ENCODE measurements around the gene NKAIN2.
"Not testable (repeated sequence)": the region's sequence is repeated elsewhere in the genome, so short reads cannot be mapped to it uniquely, and the experiment has no call there.

NKAIN2 gene

GRCh38 chr6:123972600-123973294 lies 169.1 kb downstream of the NKAIN2 start:
- DNase-seq: no peak

DNA sequence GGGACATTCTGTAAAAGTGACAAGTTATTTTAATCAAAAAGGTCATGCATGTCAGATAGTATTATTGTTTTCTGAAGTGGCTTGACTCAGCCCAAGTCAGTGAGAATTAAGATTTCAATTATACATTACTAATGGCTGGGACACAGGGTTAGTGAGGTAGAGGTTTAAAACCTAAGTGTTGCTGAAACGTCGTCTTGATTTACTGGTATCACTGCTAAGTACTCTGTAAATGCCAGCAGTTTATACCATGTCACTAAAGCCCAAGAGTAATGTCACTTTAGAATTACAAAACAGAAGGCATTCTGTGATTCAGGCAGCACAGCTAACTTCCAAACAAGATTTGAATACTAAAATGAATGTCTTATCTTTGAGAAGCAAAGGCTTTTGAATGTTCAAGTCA lies 176.6 kb downstream of the NKAIN2 start:
- DNase-seq: no peak

GRCh38 chr6:123986938-123987337 lies 183.3 kb downstream of the NKAIN2 start:
- DNase-seq: no peak

DNA sequence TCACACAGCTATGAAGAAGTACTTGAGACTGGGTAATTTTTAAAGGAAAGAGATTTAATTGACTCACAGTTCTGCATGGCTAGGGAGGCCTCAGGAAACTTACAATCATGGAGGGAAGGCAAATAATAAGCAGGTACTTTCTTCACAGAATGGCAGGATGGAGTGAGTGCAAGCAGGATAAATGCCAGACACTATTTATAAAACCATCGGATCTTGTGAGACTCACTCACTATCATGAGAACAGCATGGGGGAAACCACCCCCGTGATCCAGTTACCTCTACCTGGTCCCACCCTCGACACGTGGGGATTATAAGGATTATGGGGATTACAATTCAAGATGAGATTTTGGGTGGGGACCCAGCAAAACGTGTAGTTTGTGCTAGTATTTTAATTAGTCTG lies 186.3 kb downstream of the NKAIN2 start:
- DNase-seq: not testable (repeated sequence)

- no peak for DNase-seq
Measured at GRCh38 chr6:123990376-123990775, 186.7 kb downstream of the NKAIN2 start.

GRCh38 chr6:123994168-123994567 lies 190.5 kb downstream of the NKAIN2 start:
- DNase-seq: no peak

DNA sequence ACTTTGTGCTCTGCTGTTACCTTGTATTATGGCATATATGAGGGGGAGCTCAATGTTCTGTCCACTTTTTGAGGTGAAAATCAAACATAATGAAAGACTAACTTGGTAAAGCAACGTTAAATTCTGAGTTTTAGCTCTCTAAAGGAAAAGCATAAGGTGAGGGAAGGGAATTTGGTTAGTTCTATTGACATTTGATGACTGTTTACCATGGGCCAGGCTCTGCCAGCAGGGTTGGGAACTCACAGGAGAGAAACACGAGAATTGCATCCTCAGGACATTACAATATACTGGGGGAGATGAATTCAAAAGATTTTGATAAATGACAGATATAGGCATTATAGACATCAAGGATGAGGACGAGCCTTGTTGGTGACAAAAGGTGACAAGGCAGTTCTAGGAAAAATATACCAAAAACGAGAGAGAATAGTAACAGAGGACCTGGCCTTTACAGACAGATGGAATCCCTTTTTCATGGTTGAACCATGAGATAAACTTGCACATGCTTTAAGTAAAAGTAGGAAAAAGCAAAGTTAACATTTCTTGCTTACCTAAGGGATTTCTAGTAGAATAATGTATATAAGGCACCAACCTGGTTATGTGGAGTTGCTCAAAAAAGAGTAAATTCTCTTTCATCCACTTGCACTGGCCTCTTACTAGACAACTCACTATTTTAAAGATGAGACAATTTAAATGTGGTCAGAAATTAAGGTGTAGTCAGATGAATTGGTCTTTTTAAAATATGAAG lies 191.4 kb downstream of the NKAIN2 start:
- no peak for DNase-seq

- DNase-seq: no peak
Measured at GRCh38 chr6:123997223-123997622, 193.6 kb downstream of the NKAIN2 start.

DNA sequence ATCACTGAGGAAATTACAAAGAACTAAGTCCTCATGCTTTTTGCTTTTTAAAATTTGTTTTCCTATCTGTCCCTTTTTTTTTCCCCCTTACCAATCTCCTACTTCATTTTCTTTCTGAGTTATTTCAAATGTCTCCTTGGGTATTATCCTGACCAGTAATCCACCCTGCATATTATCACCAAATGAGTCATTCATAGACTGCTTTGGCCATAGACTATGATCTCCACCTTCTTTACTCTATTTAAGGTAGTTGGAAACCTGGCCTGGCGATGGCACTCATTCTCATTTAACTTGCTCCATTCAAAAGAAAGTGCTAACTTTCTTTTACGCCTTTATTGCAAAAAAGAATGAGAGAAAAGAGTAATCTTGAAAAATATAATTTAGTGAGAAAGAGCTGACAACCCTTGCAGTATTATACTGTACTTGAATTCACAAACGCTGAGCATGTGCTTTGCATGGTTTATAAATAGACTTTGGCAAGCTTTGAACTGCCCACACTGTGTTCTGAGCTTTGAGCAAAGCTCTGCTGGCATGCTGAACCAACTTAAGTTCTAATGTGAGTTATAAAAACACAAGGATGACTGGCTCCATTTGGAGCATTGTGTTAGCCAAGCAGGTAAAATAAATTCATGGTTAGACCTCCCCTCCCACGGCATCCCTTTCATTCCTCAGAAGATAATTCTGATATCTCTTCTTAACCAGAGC lies 198.9 kb downstream of the NKAIN2 start:
- no peak for DNase-seq

GRCh38 chr6:124007266-124007665 lies 203.6 kb downstream of the NKAIN2 start:
- DNase-seq: no peak

GRCh38 chr6:124008000-124008987 lies 204.6 kb downstream of the NKAIN2 start:
- DNase-seq: no peak

DNA sequence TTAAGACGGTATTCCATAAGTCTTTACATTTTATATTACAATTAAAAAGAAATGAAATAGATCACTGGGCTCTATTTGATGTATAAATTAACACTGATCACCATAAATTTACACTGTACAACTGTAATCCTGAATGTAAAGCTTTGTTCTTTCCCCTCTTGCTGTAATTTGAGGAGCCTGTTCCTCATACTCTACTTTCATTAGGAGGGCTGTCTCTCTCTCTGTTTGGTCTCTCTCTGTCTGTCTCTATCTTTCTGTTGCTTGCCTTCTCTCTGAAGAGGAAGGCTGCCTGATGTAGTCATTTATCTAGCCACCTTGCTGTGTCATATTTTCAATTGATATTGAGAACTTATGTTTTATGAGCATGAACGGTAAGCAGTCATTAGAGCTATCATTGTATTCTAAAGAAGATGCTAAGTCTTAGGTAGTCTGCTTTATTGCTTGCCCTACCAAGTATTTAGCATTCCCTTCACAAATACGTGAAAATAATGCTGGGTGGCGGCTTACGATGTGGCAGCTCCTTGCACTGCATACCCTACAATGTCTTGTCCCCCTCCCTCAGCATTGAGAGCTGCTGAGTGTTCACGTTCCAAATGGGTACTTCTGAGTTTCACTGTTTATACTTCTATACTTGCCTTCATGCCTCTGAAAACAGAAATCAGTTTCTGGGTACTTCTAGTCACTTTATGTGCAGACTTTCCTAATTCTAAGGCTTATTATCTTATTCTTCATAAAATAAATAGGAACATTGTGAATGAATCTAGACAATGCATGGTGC lies 205.5 kb downstream of the NKAIN2 start:
- no peak for DNase-seq

- DNase-seq: no peak
Measured at GRCh38 chr6:124010574-124010973, 206.9 kb downstream of the NKAIN2 start.

- DNase-seq: no peak
Measured at GRCh38 chr6:124011180-124011579, 207.5 kb downstream of the NKAIN2 start.

DNA sequence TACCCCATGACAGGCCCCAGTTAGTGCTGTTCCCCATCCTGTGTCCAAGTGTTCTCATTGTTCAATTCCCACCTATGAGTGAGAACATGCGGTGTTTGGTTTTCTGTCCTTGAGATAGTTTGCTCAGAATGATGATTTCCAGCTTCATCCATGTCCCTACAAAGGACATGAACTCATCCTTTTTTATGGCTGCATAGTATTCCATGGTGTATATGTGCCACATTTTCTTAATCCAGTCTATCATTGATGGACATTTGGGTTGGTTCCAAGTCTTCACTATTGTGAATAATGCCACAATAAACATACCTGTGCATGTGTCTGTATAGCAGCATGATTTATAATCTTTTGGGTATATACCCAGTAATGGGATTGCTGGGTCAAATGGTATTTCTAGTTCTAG lies 218.4 kb downstream of the NKAIN2 start:
- DNase-seq: not testable (repeated sequence)

GRCh38 chr6:124022641-124023040 lies 219.0 kb downstream of the NKAIN2 start:
- DNase-seq: no peak

DNA sequence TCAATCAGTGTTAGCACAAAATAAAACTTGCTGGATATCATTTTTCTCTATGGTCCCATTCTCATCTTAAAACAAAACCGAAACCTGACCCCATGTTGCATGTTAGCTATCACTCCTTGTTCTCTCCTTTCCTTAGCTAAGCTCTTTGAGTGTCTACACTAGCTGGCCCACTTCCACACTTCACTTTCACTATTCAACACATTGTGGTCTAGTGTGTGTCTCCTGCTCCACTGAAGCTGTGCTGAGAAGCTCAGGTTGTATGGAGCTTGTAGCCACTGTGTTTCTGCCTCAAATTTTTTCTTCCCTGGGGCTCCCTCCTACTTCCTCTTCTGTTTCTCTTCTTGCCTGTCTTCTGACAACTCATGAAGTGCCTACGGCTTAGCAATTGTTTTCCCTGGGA lies 223.0 kb downstream of the NKAIN2 start:
- DNase-seq: no peak

DNA sequence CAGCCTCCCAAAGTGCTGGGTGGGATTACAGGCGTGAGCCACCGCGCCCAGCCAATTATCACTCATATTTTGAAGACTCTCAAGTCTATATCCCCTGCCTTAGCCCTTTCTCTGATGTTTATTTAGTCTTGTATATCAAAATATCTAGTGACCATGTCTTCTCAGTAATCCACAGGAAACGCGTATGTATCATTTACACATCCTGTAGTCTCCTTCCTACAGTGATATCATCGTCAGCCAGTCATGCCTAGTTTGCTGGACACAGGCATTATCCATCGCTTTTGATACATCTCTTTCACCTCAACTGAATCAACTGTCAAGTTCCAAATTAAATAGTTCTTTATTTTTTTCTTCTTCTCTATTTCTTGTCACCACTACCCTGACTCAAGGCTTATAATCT lies 223.7 kb downstream of the NKAIN2 start:
- no peak for DNase-seq

DNA sequence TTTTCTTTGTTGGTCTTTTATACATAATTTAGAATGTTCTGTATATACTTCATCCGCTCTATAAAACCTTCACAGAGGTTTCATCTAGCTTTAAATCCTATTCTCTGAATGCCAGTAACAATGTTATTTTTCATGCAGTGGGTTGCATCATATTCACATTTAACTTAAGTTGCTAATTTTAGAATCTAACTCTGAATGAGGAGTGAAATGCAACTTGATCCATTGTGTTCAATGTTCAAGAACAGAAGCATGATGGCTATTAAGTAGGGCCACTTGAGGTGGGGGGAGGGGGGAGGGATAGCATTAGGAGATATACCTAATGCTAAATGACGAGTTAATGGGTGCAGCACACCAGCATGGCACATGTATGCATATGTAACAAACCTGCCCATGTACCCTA lies 224.5 kb downstream of the NKAIN2 start:
- DNase-seq: no peak

DNA sequence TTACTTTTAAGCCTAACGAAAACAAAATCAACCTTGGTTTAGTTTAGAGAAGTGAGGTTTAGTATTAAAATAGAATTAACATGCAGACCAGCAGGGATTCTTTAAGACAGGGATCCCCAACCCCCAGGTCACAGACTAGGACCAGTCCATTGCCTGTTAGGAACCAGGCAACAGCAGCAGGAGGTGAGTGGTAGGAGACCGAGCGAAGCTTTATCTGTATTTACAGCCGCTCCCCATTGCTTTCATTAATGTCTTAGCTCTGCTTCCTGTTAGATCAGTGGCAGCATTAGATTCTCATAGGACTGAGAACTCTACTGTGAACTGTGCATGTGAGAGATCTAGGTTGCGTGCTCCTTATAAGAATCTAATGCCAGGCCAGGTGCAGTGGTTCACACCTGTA lies 225.9 kb downstream of the NKAIN2 start:
- no peak for DNase-seq

DNA sequence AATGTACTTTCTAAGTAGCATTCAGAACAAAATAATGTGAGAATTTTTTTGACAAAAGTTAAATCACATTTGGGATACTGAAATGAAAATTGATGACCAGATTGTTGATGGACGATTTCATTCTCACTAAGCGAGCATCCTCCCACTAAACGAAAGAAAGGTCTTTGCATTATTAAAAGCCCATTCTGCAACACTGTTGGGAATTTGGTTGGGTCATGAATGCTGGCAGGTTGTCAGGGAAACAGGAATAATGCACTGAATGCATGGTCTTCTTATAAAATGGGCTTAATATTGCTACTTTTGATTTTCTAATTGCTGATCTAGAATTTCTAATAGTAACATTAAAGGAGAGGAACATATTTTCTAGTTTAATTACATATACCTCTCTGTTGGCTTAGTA lies 229.8 kb downstream of the NKAIN2 start:
- DNase-seq: no peak

GRCh38 chr6:124036384-124036783 lies 232.7 kb downstream of the NKAIN2 start:
- DNase-seq: no peak
